Liver (tissue), 9 donors: ENCODE data around the gene TMCO1. TPM values are rescaled to one million over a fixed set of nuclear protein-coding genes. Genes with fewer than 3 reads are reported as not detected.
"Not testable (repeated sequence)": the region's sequence is repeated elsewhere in the genome, so short reads cannot be mapped to it uniquely, and the experiment has no call there.

Experiments
- DNase-seq: peaks from one replicate; pipeline ENCODE4 v3.0.0-alpha.2; 2017; ENCODE audit warnings: low spot score
- H3K27ac ChIP-seq, 2 donors: one replicate each; pipeline ENCODE4 v1.7.0; 2013; ENCODE audit warnings: inconsistent platforms in 2 of 2, low read length in 2 of 2, control low read depth in 1 of 2, low read depth in 1 of 2, mild to moderate bottlenecking in 1 of 2
- H3K27me3 ChIP-seq, 4 donors: one replicate each; pipeline versions ENCODE4 v1.6.1 to v1.7.0; 2013; ENCODE audit warnings: low read length in 3 of 4, inconsistent platforms in 1 of 4, mild to moderate bottlenecking in 1 of 4, moderate library complexity in 1 of 4; ENCODE audit not compliant: control insufficient read depth in 4 of 4, insufficient read depth in 4 of 4
- H3K36me3 ChIP-seq, 4 donors: one replicate each; pipeline versions ENCODE4 v1.6.1 to v1.7.0; 2013; ENCODE audit warnings: low read length in 3 of 4, mild to moderate bottlenecking in 3 of 4, low read depth in 1 of 4, moderate library complexity in 1 of 4; ENCODE audit not compliant: control insufficient read depth in 4 of 4, insufficient read depth in 3 of 4
- H3K4me1 ChIP-seq, 4 donors: one replicate each; pipeline versions ENCODE4 v1.6.1 to v1.7.0; 2013; ENCODE audit warnings: low read length in 3 of 4, mild to moderate bottlenecking in 3 of 4, moderate library complexity in 1 of 4; ENCODE audit not compliant: control insufficient read depth in 4 of 4, insufficient read depth in 4 of 4
- H3K4me3 ChIP-seq, 3 donors: one replicate each; pipeline versions ENCODE4 v1.6.1 to v1.7.0; 2013; ENCODE audit warnings: low read length in 3 of 3, control low read depth in 1 of 3, low read depth in 1 of 3, mild to moderate bottlenecking in 1 of 3
- H3K9ac ChIP-seq, 2 donors: one replicate each; pipeline ENCODE4 v1.7.0; 2013; ENCODE audit warnings: low read length in 2 of 2, mild to moderate bottlenecking in 2 of 2, moderate library complexity in 2 of 2, control low read depth in 1 of 2, low read depth in 1 of 2
- H3K9me3 ChIP-seq, 4 donors: one replicate each; pipeline versions ENCODE4 v1.6.1 to v1.7.0; 2013; ENCODE audit warnings: low read length in 3 of 4; ENCODE audit not compliant: control insufficient read depth in 4 of 4
- ATF3 ChIP-seq: IDR thresholded peaks from 2 replicates; pipeline ENCODE4 v1.6.1; 2016; ENCODE audit warnings: antibody characterized with exemption
- EGR1 ChIP-seq, 2 donors: IDR thresholded peaks; 2 replicates each; pipeline ENCODE4 v1.6.1; 2016 to 2018; ENCODE audit warnings: antibody characterized with exemption in 2 of 2, low read depth in 2 of 2
- FOXA1 ChIP-seq: IDR thresholded peaks from 2 replicates; pipeline ENCODE4 v1.6.1; 2016; ENCODE audit warnings: antibody characterized with exemption
- FOXA2 ChIP-seq: IDR thresholded peaks from 2 replicates; pipeline ENCODE4 v1.6.1; 2016; ENCODE audit warnings: antibody characterized with exemption
- GABPA ChIP-seq, 2 donors: IDR thresholded peaks in 1 of 2; conservative IDR thresholded peaks in 1 of 2; 2 replicates each; pipeline ENCODE4 v1.6.1; 2016; ENCODE audit warnings: antibody characterized with exemption in 2 of 2, mild to moderate bottlenecking in 1 of 2, moderate library complexity in 1 of 2
- HNF4A ChIP-seq, 2 donors: conservative IDR thresholded peaks; 2 replicates each; pipeline ENCODE4 v1.6.1; 2016; ENCODE audit warnings: antibody characterized with exemption in 2 of 2, mild to moderate bottlenecking in 2 of 2
- JUND ChIP-seq, 2 donors: IDR thresholded peaks; 2 replicates each; pipeline ENCODE4 v1.6.1; 2016; ENCODE audit warnings: antibody characterized with exemption in 2 of 2
- NR2F2 ChIP-seq: IDR thresholded peaks from 2 replicates; pipeline ENCODE4 v1.6.1; 2016; ENCODE audit warnings: antibody characterized with exemption
- RAD21 ChIP-seq, 2 donors: IDR thresholded peaks; 2 replicates each; pipeline ENCODE4 v1.6.1; 2016; ENCODE audit warnings: antibody characterized with exemption in 2 of 2, mild to moderate bottlenecking in 2 of 2
- RXRA ChIP-seq, 2 donors: IDR thresholded peaks; 2 replicates each; pipeline ENCODE4 v1.6.1; 2017 to 2018; ENCODE audit warnings: antibody characterized with exemption in 2 of 2, mild to moderate bottlenecking in 1 of 2
- SP1 ChIP-seq: IDR thresholded peaks from 2 replicates; pipeline ENCODE4 v1.6.1; 2018; ENCODE audit warnings: antibody characterized with exemption, mild to moderate bottlenecking
- TAF1 ChIP-seq: conservative IDR thresholded peaks from 2 replicates; pipeline ENCODE4 v1.6.1; 2016; ENCODE audit warnings: antibody characterized with exemption, mild to moderate bottlenecking
- YY1 ChIP-seq: IDR thresholded peaks from 2 replicates; pipeline ENCODE4 v1.6.1; 2016; ENCODE audit warnings: antibody characterized with exemption, mild to moderate bottlenecking
- WGBS: extraction: QIAGEN DNeasy Blood & Tissue Kit; methylation state at CpG from one replicate; pipeline ENCODE4 v1.1.7; 2013; 5-methylcytosine and 5-hydroxymethylcytosine counted together
- polyA plus RNA-seq, 2 donors: library from polyadenylated mRNA; stranded (reverse) in 1 of 2; unstranded in 1 of 2; fragments of 200-250 nt in 1 of 2; fragments of >200 nt in 1 of 2; fragmentation: Nextera tagmentation in 1 of 2; extraction: Ambion mirVana in 1 of 2; gene quantifications; one replicate each; pipeline versions ENCODE4 v1.2.1 to v1.2.3, GENCODE V29; 2013 to 2015
- total RNA-seq, 2 donors: library from RNA; depleted of rRNA; stranded (reverse); fragments of >200 nt; gene quantifications; one replicate each; pipeline ENCODE4 v1.2.3, GENCODE V29; 2014
- TF ChIP-seq, protein P1 (sequence below): fragments of 150-350 bp; IDR thresholded peaks from 2 replicates; pipeline ENCODE4 v1.5.1; 2017; ENCODE audit warnings: improper control_type of control experiment, low read depth, low read length; ENCODE audit not compliant: missing input control
- TF ChIP-seq, protein P2 (sequence below): IDR thresholded peaks from 2 replicates; pipeline ENCODE4 v1.6.1; 2016; ENCODE audit warnings: antibody characterized with exemption
- TF ChIP-seq, protein P3 (sequence below): IDR thresholded peaks from 2 replicates; pipeline ENCODE4 v1.6.1; 2016; ENCODE audit warnings: antibody characterized with exemption
- donor health status: healthy.
- donor health status: healthy.
- donor health status: healthy.
- donor health status: healthy.
- donor health status: healthy.

The TMCO1 gene
- total and polyA plus RNA-seq, 4 donors: 53.8 to 170 (median 71.2) TPM

DNA sequence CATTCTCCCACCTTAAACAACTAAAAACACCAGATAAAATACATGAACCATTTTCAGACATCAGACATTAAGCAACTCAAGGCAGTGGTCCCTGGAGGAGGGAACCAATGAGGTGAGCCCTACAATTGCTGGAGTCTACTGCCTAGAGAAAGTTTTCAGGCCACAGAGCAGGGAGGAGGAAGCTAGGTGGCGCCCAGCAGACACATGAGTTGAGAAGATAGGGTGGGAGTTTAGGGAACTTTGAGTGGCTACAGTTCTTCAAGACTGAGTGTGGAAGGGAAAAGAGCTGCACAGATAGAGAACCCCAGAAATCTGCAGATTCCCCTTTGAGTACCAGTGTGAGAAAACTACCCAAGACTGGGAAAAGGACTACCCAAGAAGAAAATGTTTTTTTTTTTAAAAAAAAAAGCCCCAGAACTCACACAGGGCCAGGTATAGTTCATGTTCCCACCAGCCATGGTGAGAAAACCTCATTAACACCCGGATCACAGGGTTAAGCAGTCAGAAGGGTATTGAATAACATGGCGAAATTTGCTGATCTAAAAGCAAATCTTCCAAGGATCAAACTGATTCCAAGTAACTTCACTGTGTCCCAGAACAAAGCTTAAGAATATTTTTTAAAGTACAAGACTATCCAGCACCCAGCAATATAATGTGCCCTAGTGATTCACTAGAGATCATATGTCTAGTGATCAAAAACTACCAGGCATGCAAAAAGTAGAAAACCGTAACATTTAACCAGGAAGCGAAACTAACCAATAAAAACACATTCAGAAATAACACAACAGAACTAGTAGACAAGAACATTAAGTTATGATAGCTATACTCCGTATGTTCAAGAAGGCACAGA is 82.3 kb downstream of the TMCO1 start:
- Histone ChIP-seq H3K9me3 (no peaks in the 10 kb centered on the region), H3K36me3 (peaks cover 2 to 19% (median 16%) of the 10 kb centered on the region in 4 donors)

DNA sequence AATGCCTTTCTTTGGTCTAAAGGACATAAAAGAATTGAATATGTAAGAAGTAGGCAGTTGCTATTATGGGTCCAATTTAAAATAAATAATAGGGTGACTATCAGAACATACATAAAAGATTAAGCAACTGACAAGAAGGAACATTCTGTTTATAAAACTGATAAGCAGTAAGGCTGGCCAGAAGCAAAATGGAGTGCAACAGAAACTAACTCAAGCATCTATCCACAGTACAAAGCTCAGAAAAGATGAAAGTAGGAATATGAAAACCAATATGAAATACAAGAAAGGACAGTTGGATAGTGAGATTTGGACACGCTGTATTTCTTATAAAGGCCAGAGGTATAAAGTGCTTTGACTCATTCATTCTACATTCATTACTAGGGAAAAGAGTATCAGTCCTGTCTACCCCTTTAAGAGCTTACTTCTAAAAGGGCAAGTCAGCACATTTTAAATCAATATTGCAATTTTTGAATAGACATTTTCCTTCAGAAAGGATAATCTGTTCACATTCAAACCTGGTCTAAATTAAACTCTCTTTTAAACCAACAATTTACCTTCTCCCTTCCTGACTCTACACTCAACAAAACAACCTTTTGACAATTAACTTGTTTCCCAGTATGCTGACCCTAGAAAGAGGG is 84.7 kb downstream of the TMCO1 start:
- no peaks in the 10 kb centered on the region for H3K27me3 ChIP-seq
- peaks cover 4 to 29% (median 24%) of the 10 kb centered on the region in 4 donors for H3K36me3 ChIP-seq
- TF ChIP-seq EGR1 (IDR thresholded peaks at IDR 0.05; ENCODE audit: low read depth in 2 of 2) (no peak), RXRA (IDR thresholded peaks at IDR 0.05) (no peak), JUND (IDR thresholded peaks at IDR 0.05) (no peak), FOXA1 (no peak), TAF1 (no peak), YY1 (no peak), ATF3 (no peak), FOXA2 (no peak), NR2F2 (no peak), HNF4A (conservative IDR thresholded peaks at IDR 0.05) (no peak), RAD21 (IDR thresholded peaks at IDR 0.05) (no peak), SP1 (no peak)
- TF ChIP-seq, protein P1, sequence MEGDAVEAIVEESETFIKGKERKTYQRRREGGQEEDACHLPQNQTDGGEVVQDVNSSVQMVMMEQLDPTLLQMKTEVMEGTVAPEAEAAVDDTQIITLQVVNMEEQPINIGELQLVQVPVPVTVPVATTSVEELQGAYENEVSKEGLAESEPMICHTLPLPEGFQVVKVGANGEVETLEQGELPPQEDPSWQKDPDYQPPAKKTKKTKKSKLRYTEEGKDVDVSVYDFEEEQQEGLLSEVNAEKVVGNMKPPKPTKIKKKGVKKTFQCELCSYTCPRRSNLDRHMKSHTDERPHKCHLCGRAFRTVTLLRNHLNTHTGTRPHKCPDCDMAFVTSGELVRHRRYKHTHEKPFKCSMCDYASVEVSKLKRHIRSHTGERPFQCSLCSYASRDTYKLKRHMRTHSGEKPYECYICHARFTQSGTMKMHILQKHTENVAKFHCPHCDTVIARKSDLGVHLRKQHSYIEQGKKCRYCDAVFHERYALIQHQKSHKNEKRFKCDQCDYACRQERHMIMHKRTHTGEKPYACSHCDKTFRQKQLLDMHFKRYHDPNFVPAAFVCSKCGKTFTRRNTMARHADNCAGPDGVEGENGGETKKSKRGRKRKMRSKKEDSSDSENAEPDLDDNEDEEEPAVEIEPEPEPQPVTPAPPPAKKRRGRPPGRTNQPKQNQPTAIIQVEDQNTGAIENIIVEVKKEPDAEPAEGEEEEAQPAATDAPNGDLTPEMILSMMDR: no peak
- TF ChIP-seq, protein P2, sequence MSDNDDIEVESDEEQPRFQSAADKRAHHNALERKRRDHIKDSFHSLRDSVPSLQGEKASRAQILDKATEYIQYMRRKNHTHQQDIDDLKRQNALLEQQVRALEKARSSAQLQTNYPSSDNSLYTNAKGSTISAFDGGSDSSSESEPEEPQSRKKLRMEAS: no peak
- TF ChIP-seq, protein P3, sequence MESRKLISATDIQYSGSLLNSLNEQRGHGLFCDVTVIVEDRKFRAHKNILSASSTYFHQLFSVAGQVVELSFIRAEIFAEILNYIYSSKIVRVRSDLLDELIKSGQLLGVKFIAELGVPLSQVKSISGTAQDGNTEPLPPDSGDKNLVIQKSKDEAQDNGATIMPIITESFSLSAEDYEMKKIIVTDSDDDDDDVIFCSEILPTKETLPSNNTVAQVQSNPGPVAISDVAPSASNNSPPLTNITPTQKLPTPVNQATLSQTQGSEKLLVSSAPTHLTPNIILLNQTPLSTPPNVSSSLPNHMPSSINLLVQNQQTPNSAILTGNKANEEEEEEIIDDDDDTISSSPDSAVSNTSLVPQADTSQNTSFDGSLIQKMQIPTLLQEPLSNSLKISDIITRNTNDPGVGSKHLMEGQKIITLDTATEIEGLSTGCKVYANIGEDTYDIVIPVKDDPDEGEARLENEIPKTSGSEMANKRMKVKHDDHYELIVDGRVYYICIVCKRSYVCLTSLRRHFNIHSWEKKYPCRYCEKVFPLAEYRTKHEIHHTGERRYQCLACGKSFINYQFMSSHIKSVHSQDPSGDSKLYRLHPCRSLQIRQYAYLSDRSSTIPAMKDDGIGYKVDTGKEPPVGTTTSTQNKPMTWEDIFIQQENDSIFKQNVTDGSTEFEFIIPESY: no peak
- peaks cover 0 to 18% (median 11%) of the 10 kb centered on the region in 4 donors for H3K4me1 ChIP-seq
- H3K4me3 ChIP-seq: no peak overlapping the region
- WGBS: 46% methylated on average over 1 of the region's 1 CpG
- no peak overlapping the region for H3K27ac ChIP-seq
- no peaks in the 10 kb centered on the region for H3K9me3 ChIP-seq
- no peak for DNase-seq
- H3K9ac ChIP-seq: no peak overlapping the region

More for the DNA sequence above, 82.3 kb downstream of the TMCO1 start:
- H3K27ac ChIP-seq: no peak overlapping the region
- TF ChIP-seq RAD21 (IDR thresholded peaks at IDR 0.05): peak in 1 of 2 donors; percentile 12
- no peak for TF ChIP-seq GABPA (IDR thresholded peaks at IDR 0.05 in 1 of 2, conservative IDR thresholded peaks at IDR 0.05 in 1 of 2)
- H3K4me1 ChIP-seq: peaks cover 0 to 5% (median 3%) of the 10 kb centered on the region in 4 donors
- H3K27me3 ChIP-seq: no peaks in the 10 kb centered on the region
- no peak for DNase-seq
- no peak overlapping the region for H3K9ac ChIP-seq
- WGBS: 80% methylated on average over 6 of the region's 6 CpGs
- no peak overlapping the region for H3K4me3 ChIP-seq

DNA sequence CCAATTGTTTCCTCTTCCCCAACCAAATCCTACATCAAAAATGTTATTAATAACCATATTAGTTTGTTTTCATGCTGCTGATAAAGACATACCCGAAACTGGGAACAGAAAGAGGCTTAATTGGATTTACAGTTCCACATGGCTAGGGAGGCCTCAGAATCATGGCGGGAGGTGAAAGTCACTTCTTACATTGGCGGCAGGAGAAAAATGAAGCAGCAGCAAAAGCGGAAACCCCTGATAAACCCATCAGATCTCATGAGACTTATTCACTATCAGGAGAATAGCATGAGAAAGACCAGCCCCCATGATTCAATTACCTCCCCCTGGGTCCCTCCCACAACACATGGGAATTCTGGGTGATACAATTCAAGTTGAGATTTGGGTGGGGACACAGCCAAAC is 87.9 kb downstream of the TMCO1 start:
- WGBS: 97% methylated on average over 4 of the region's 4 CpGs
- not testable (repeated sequence) for H3K27me3 ChIP-seq
- peaks cover 4 to 43% (median 35%) of the 10 kb centered on the region in 4 donors for H3K36me3 ChIP-seq

More for the DNA sequence above, 87.9 kb downstream of the TMCO1 start:
- peaks cover 0 to 18% (median 9%) of the 10 kb centered on the region in 4 donors for H3K4me1 ChIP-seq
- not testable (repeated sequence) for H3K4me3 ChIP-seq, H3K9ac ChIP-seq, H3K9me3 ChIP-seq, DNase-seq
- peak overlapping the region; percentile 19 to 69 for H3K27ac ChIP-seq
